HFFc6 (cell line): ENCODE measurements around the gene MXRA8. TPM values are rescaled to one million over a fixed set of nuclear protein-coding genes. Genes with fewer than 3 reads are reported as not detected.

Experiments
- DNase-seq: peaks from one replicate; pipeline ENCODE4 v3.0.0-alpha.2; 2018
- H3K27ac Mint-ChIP-seq: 2 replicates; pipeline ENCODE4 v1.8.0; 2020; ENCODE audit warnings: mild to moderate bottlenecking, mixed read lengths
- H3K27me3 Mint-ChIP-seq: 2 replicates; pipeline ENCODE4 v1.8.0; 2021; ENCODE audit warnings: mild to moderate bottlenecking, moderate library complexity, mixed read lengths; ENCODE audit not compliant: insufficient read depth
- H3K36me3 Mint-ChIP-seq: 2 replicates; pipeline ENCODE4 v1.8.0; 2021; ENCODE audit warnings: low read depth, mixed read lengths
- H3K4me1 Mint-ChIP-seq: 2 replicates; pipeline ENCODE4 v1.8.0; 2020; ENCODE audit warnings: low read depth, mixed read lengths
- H3K4me3 Mint-ChIP-seq: 2 replicates; pipeline ENCODE4 v1.8.0; 2020; ENCODE audit warnings: mild to moderate bottlenecking, moderate library complexity, mixed read lengths
- H3K9me3 Mint-ChIP-seq: 2 replicates; pipeline ENCODE4 v1.8.0; 2020; ENCODE audit warnings: mild to moderate bottlenecking, mixed read lengths
- CTCF ChIP-seq: fragments of 200-600 bp; sonication (generic); IDR thresholded peaks from 2 replicates; pipeline ENCODE4 v1.5.0; 2021; ENCODE audit warnings: antibody characterized with exemption, mild to moderate bottlenecking
- long read RNA-seq: library from polyadenylated mRNA; unstranded; transcript quantifications from one replicate; pipeline ENCODE4 v2.0.0, GENCODE V29; 2019
- total RNA-seq, 6 experiments: library from RNA; stranded (reverse); fragmentation: NEBNext Ultra II Directional; extraction: Animal tissue kit (Norgen Biotek cat#: 25700); gene quantifications; 2 replicates in 1 of 6; 3 replicates in 5 of 6; pipeline ENCODE4 v1.2.3, GENCODE V29; 2021

Gene MXRA8
- total RNA-seq = 100 to 1,000 TPM; 438 to 570 (median 524) TPM
- long read RNA-seq, partial matches to known transcripts = 41 of 74 reads
- long read RNA-seq, other reads (novel, unspliced or antisense) = 30 of 74 reads

GRCh38 chr1:1358433-1359271 is at the start of gene MXRA8:
MXRA8 (minus strand) TSS chr1:1358555; CDS start chr1:1358504, 51 bp downstream.
- Mint-ChIP-seq H3K36me3 (peaks cover 7% of the 10 kb centered on the region), H3K4me3 (peak within 1 kb of the TSS; percentile 97), H3K27ac (peak within 1 kb of the TSS; percentile 93), H3K4me1 (peaks cover 37% of the 10 kb centered on the region), H3K27me3 (peaks cover 5% of the 10 kb centered on the region), H3K9me3 (no peaks in the 10 kb centered on the region)
- TF ChIP-seq CTCF = no peak
- peak; percentile 76 for DNase-seq

- DNase-seq = peak; percentile 34
- H3K4me1 Mint-ChIP-seq = peaks cover 20% of the 10 kb centered on the region
- peaks cover 7% of the 10 kb centered on the region; the same call in 1 of the 2 replicates for H3K9me3 Mint-ChIP-seq
- peaks cover 7% of the 10 kb centered on the region; the same call in 1 of the 2 replicates for H3K27me3 Mint-ChIP-seq
- peak; percentile 40; the same call in 1 of the 2 replicates for TF ChIP-seq CTCF
- H3K27ac Mint-ChIP-seq = peak overlapping the region; percentile 78
- H3K4me3 Mint-ChIP-seq = peak overlapping the region; percentile 93
- H3K36me3 Mint-ChIP-seq = peaks cover 60% of the 10 kb centered on the region
These were observed 49.4 kb upstream of the MXRA8 start for GRCh38 chr1:1407636-1408318.

GRCh38 chr1:1406821-1407635 is 48.7 kb upstream of the MXRA8 start, which contains the start of gene MRPL20:
MRPL20 (minus strand) TSS chr1:1407293; CDS start chr1:1407217, 76 bp downstream.
- Mint-ChIP-seq H3K36me3 (peaks cover 57% of the 10 kb centered on the region), H3K27ac (peak within 1 kb of the TSS; percentile 87), H3K27me3 (peaks cover 11% of the 10 kb centered on the region; the same call in 1 of the 2 replicates), H3K4me1 (peaks cover 27% of the 10 kb centered on the region), H3K9me3 (peaks cover 3% of the 10 kb centered on the region; the same call in 1 of the 2 replicates), H3K4me3 (peak within 1 kb of the TSS; percentile 93)
- no peak for TF ChIP-seq CTCF
- DNase-seq = peak; percentile 87

- Mint-ChIP-seq H3K36me3 (peaks cover 58% of the 10 kb centered on the region), H3K4me3 (peak overlapping the region; percentile 93), H3K9me3 (no peaks in the 10 kb centered on the region), H3K4me1 (peaks cover 34% of the 10 kb centered on the region), H3K27me3 (peaks cover 11% of the 10 kb centered on the region; the same call in 1 of the 2 replicates), H3K27ac (peak overlapping the region; percentile 87)
- DNase-seq = no peak
- TF ChIP-seq CTCF = no peak
These were observed 47.9 kb upstream of the MXRA8 start for GRCh38 chr1:1406101-1406820.
